ENCODE measurements around the gene ZNF521. TPM values are rescaled to one million over a fixed set of nuclear protein-coding genes. Genes with fewer than 3 reads are reported as not detected.

The ZNF521 gene
- total and polyA plus RNA-seq, 4 donors: 0.50 to 3.7 (median 1.5) TPM

DNA sequence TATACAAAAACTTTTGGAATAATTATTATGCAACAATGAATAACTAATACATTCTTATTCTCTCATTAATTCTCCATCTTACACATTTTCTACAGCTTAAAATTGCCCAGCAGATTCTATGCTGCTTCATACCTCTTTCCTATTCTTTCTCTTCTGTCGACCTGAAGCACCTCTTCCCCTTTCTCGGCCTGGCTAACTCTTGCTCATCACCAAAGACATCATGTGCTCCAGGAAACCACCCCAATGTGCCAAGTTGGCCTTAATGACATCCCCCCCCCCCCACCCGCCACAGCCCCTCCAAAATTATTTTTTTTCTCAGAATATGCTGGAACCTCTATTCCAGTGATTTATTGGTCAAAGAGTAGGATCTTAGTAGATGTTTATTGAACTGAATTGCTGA is 43.6 kb downstream of the ZNF521 start (continued):
- TF ChIP-seq FOXA1 (IDR thresholded peaks at IDR 0.05): no peak

DNA sequence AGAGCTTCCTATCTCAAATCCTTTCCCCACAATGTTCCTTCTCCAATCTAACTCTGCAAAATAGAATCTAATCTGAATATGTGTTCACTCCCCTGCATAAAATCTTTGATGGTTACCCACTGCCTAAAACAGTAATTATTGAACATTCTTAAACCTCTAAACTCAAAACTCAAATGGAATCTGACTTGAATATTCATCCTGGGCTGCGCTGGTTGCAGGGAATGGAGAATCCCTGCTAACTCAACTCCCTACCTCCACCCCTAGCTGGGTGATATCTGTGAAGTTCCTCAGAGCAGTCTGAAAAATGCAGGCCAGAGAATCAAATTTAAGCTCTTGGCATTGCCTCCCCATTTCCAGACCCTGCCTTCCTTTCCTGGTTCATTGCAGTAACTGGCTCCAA is 44.8 kb downstream of the ZNF521 start:
- Histone ChIP-seq H3K4me1 (ENCODE audit: control insufficient read depth in 4 of 4, insufficient read depth in 4 of 4, low read length in 3 of 4) (no peaks in the 10 kb centered on the region), H3K4me3 (ENCODE audit: low read depth in 1 of 3, low read length in 3 of 3) (no peak overlapping the region), H3K36me3 (ENCODE audit: control insufficient read depth in 4 of 4, insufficient read depth in 3 of 4, low read depth in 1 of 4, low read length in 3 of 4) (no peaks in the 10 kb centered on the region), H3K9me3 (ENCODE audit: control insufficient read depth in 4 of 4, low read length in 3 of 4) (no peaks in the 10 kb centered on the region), H3K9ac (ENCODE audit: low read depth in 1 of 2, low read length in 2 of 2) (no peak overlapping the region), H3K27ac (ENCODE audit: low read depth in 1 of 2, low read length in 2 of 2) (no peak overlapping the region), H3K27me3 (ENCODE audit: control insufficient read depth in 4 of 4, insufficient read depth in 4 of 4, low read length in 3 of 4) (no peaks in the 10 kb centered on the region)
- 91% methylated on average over 1 of the region's 1 CpG for WGBS
- DNase-seq (ENCODE audit: low spot score): no peak
- TF ChIP-seq RAD21 (IDR thresholded peaks at IDR 0.05): no peak
- TF ChIP-seq RXRA (IDR thresholded peaks at IDR 0.05): no peak
- TF ChIP-seq FOXA2 (IDR thresholded peaks at IDR 0.05): no peak
- TF ChIP-seq NR2F2 (IDR thresholded peaks at IDR 0.05): no peak
- no peak for TF ChIP-seq YY1 (IDR thresholded peaks at IDR 0.05)
- TF ChIP-seq FOXA1 (IDR thresholded peaks at IDR 0.05): no peak
- TF ChIP-seq EGR1 (IDR thresholded peaks at IDR 0.05; ENCODE audit: low read depth in 2 of 2): no peak
- TF ChIP-seq SP1 (IDR thresholded peaks at IDR 0.05): no peak
- no peak for TF ChIP-seq HNF4A (conservative IDR thresholded peaks at IDR 0.05)
- TF ChIP-seq, protein P1, sequence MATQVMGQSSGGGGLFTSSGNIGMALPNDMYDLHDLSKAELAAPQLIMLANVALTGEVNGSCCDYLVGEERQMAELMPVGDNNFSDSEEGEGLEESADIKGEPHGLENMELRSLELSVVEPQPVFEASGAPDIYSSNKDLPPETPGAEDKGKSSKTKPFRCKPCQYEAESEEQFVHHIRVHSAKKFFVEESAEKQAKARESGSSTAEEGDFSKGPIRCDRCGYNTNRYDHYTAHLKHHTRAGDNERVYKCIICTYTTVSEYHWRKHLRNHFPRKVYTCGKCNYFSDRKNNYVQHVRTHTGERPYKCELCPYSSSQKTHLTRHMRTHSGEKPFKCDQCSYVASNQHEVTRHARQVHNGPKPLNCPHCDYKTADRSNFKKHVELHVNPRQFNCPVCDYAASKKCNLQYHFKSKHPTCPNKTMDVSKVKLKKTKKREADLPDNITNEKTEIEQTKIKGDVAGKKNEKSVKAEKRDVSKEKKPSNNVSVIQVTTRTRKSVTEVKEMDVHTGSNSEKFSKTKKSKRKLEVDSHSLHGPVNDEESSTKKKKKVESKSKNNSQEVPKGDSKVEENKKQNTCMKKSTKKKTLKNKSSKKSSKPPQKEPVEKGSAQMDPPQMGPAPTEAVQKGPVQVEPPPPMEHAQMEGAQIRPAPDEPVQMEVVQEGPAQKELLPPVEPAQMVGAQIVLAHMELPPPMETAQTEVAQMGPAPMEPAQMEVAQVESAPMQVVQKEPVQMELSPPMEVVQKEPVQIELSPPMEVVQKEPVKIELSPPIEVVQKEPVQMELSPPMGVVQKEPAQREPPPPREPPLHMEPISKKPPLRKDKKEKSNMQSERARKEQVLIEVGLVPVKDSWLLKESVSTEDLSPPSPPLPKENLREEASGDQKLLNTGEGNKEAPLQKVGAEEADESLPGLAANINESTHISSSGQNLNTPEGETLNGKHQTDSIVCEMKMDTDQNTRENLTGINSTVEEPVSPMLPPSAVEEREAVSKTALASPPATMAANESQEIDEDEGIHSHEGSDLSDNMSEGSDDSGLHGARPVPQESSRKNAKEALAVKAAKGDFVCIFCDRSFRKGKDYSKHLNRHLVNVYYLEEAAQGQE (IDR thresholded peaks at IDR 0.05): no peak

DNA sequence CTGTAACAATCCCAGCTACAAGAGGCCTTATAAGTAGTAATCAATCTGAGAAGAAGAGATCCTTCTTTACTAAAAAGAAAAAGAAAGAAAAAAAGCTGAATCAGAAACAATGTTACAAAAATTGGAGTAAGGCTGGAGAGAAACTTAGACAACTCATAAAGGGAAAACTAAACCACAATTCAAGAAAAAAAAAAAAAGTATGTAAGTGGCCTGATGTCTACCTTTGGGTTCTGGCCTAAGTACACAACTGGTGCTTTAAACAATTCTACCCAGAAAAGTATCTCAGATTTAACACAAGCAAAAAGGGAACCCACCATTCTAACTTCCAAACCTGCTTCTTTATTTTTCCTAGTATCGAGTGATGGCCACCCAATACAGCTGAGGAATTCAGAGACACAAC is 45.3 kb downstream of the ZNF521 start:
- no peak overlapping the region for H3K9ac ChIP-seq (ENCODE audit: low read depth in 1 of 2, low read length in 2 of 2)
- WGBS: 91% methylated on average over 1 of the region's 1 CpG
- H3K27ac ChIP-seq (ENCODE audit: low read depth in 1 of 2, low read length in 2 of 2): no peak overlapping the region
- no peaks in the 10 kb centered on the region for H3K27me3 ChIP-seq (ENCODE audit: control insufficient read depth in 4 of 4, insufficient read depth in 4 of 4, low read length in 3 of 4)
- H3K9me3 ChIP-seq (ENCODE audit: control insufficient read depth in 4 of 4, low read length in 3 of 4): no peaks in the 10 kb centered on the region
- no peak for DNase-seq (ENCODE audit: low spot score)
- no peaks in the 10 kb centered on the region for H3K4me1 ChIP-seq (ENCODE audit: control insufficient read depth in 4 of 4, insufficient read depth in 4 of 4, low read length in 3 of 4)
- H3K36me3 ChIP-seq (ENCODE audit: control insufficient read depth in 4 of 4, insufficient read depth in 3 of 4, low read depth in 1 of 4, low read length in 3 of 4): no peaks in the 10 kb centered on the region
- H3K4me3 ChIP-seq (ENCODE audit: low read depth in 1 of 3, low read length in 3 of 3): no peak overlapping the region
- no peak for TF ChIP-seq HNF4A (conservative IDR thresholded peaks at IDR 0.05)
- no peak for TF ChIP-seq RAD21 (IDR thresholded peaks at IDR 0.05)
- TF ChIP-seq SP1 (IDR thresholded peaks at IDR 0.05): no peak
- TF ChIP-seq, protein P2, sequence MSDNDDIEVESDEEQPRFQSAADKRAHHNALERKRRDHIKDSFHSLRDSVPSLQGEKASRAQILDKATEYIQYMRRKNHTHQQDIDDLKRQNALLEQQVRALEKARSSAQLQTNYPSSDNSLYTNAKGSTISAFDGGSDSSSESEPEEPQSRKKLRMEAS (IDR thresholded peaks at IDR 0.05): no peak
- TF ChIP-seq GABPA (IDR thresholded peaks at IDR 0.05 in 1 of 2, conservative IDR thresholded peaks at IDR 0.05 in 1 of 2): no peak
- TF ChIP-seq, protein P3, sequence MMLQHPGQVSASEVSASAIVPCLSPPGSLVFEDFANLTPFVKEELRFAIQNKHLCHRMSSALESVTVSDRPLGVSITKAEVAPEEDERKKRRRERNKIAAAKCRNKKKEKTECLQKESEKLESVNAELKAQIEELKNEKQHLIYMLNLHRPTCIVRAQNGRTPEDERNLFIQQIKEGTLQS (IDR thresholded peaks at IDR 0.05): no peak
- TF ChIP-seq, protein P4, sequence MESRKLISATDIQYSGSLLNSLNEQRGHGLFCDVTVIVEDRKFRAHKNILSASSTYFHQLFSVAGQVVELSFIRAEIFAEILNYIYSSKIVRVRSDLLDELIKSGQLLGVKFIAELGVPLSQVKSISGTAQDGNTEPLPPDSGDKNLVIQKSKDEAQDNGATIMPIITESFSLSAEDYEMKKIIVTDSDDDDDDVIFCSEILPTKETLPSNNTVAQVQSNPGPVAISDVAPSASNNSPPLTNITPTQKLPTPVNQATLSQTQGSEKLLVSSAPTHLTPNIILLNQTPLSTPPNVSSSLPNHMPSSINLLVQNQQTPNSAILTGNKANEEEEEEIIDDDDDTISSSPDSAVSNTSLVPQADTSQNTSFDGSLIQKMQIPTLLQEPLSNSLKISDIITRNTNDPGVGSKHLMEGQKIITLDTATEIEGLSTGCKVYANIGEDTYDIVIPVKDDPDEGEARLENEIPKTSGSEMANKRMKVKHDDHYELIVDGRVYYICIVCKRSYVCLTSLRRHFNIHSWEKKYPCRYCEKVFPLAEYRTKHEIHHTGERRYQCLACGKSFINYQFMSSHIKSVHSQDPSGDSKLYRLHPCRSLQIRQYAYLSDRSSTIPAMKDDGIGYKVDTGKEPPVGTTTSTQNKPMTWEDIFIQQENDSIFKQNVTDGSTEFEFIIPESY (IDR thresholded peaks at IDR 0.05): no peak
- TF ChIP-seq, protein P1 (IDR thresholded peaks at IDR 0.05): no peak
- no peak for TF ChIP-seq FOXA2 (IDR thresholded peaks at IDR 0.05)
- no peak for TF ChIP-seq RXRA (IDR thresholded peaks at IDR 0.05)
- no peak for TF ChIP-seq EGR1 (IDR thresholded peaks at IDR 0.05; ENCODE audit: low read depth in 2 of 2)
- TF ChIP-seq HNF4G (IDR thresholded peaks at IDR 0.05): no peak
- TF ChIP-seq NR2F2 (IDR thresholded peaks at IDR 0.05): no peak
- TF ChIP-seq FOXA1 (IDR thresholded peaks at IDR 0.05): no peak
- no peak for TF ChIP-seq TAF1 (conservative IDR thresholded peaks at IDR 0.05)
- no peak for TF ChIP-seq YY1 (IDR thresholded peaks at IDR 0.05)
- no peak for TF ChIP-seq JUND (IDR thresholded peaks at IDR 0.05)
- TF ChIP-seq, protein P5, sequence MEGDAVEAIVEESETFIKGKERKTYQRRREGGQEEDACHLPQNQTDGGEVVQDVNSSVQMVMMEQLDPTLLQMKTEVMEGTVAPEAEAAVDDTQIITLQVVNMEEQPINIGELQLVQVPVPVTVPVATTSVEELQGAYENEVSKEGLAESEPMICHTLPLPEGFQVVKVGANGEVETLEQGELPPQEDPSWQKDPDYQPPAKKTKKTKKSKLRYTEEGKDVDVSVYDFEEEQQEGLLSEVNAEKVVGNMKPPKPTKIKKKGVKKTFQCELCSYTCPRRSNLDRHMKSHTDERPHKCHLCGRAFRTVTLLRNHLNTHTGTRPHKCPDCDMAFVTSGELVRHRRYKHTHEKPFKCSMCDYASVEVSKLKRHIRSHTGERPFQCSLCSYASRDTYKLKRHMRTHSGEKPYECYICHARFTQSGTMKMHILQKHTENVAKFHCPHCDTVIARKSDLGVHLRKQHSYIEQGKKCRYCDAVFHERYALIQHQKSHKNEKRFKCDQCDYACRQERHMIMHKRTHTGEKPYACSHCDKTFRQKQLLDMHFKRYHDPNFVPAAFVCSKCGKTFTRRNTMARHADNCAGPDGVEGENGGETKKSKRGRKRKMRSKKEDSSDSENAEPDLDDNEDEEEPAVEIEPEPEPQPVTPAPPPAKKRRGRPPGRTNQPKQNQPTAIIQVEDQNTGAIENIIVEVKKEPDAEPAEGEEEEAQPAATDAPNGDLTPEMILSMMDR (IDR thresholded peaks at IDR 0.05; ENCODE audit: low read depth, low read length, missing input control): no peak
